H9 (cell line): ENCODE results near the gene TBL3. TPM values are rescaled to one million over a fixed set of nuclear protein-coding genes. Genes with fewer than 3 reads are reported as not detected.

Experiments used
- DNase-seq: peaks from one replicate; pipeline ENCODE4 v3.0.0-alpha.2; 2017
- H2AFZ ChIP-seq: one replicate; pipeline ENCODE4 v1.6.1; 2013; ENCODE audit warnings: mild to moderate bottlenecking, low read length, control low read depth, moderate library complexity
- H2AK5ac ChIP-seq: 2 replicates; pipeline ENCODE4 v1.6.1; 2013; ENCODE audit warnings: low read length, control low read depth, mixed read lengths; ENCODE audit not compliant: insufficient read length
- H2BK120ac ChIP-seq: one replicate; pipeline ENCODE4 v1.6.1; 2013; ENCODE audit warnings: low read depth, mild to moderate bottlenecking, low read length, control low read depth, inconsistent platforms; ENCODE audit not compliant: poor library complexity, severe bottlenecking
- H2BK12ac ChIP-seq: 2 replicates; pipeline ENCODE4 v1.6.1; 2013; ENCODE audit warnings: low read length, control low read depth, mixed read lengths, low read depth; ENCODE audit not compliant: insufficient read length
- H2BK15ac ChIP-seq: 2 replicates; pipeline ENCODE4 v1.6.1; 2013; ENCODE audit warnings: low read depth, low read length, control low read depth
- H2BK20ac ChIP-seq: one replicate; pipeline ENCODE4 v1.6.1; 2013; ENCODE audit warnings: low read depth, mild to moderate bottlenecking, low read length, control low read depth, inconsistent platforms; ENCODE audit not compliant: poor library complexity, severe bottlenecking
- H2BK5ac ChIP-seq: 2 replicates; pipeline ENCODE4 v1.6.1; 2013; ENCODE audit warnings: low read length, control low read depth, mixed read lengths; ENCODE audit not compliant: insufficient read length
- H3K14ac ChIP-seq: 2 replicates; pipeline ENCODE4 v1.6.1; 2013; ENCODE audit warnings: low read length, control low read depth; ENCODE audit not compliant: insufficient read depth
- H3K18ac ChIP-seq: 2 replicates; pipeline ENCODE4 v1.6.1; 2013; ENCODE audit warnings: low read depth, mild to moderate bottlenecking, mixed read lengths, low read length, control low read depth; ENCODE audit not compliant: insufficient read length
- H3K23ac ChIP-seq: 2 replicates; pipeline ENCODE4 v1.6.1; 2013; ENCODE audit warnings: low read length, control low read depth, mixed read lengths, low read depth; ENCODE audit not compliant: insufficient read length
- H3K23me2 ChIP-seq: 2 replicates; pipeline ENCODE4 v1.6.1; 2013; ENCODE audit warnings: low read depth, mild to moderate bottlenecking, mixed read lengths, low read length, control low read depth; ENCODE audit not compliant: insufficient read length, poor library complexity, severe bottlenecking
- H3K27ac ChIP-seq: 2 replicates; pipeline ENCODE4 v1.5.1; 2013; ENCODE audit warnings: low read length, control low read depth, mixed read lengths, low read depth; ENCODE audit not compliant: insufficient read length
- H3K27me3 ChIP-seq: 2 replicates; pipeline ENCODE4 v1.6.1; 2013; ENCODE audit warnings: low read length, control low read depth, inconsistent platforms; ENCODE audit not compliant: insufficient read depth
- H3K4ac ChIP-seq: 2 replicates; pipeline ENCODE4 v1.6.1; 2013; ENCODE audit warnings: low read depth, mild to moderate bottlenecking, control low read depth, inconsistent platforms, low read length, moderate library complexity
- H3K4me1 ChIP-seq: 2 replicates; pipeline ENCODE4 v1.6.1; 2013; ENCODE audit warnings: low read length, control low read depth, inconsistent platforms; ENCODE audit not compliant: insufficient read depth
- H3K4me2 ChIP-seq: 2 replicates; pipeline ENCODE4 v1.6.1; 2013; ENCODE audit warnings: low read length, control low read depth, mixed read lengths; ENCODE audit not compliant: insufficient read length, insufficient read depth
- H3K56ac ChIP-seq: 2 replicates; pipeline ENCODE4 v1.6.1; 2013; ENCODE audit warnings: low read depth, mild to moderate bottlenecking, mixed read lengths, low read length, control low read depth; ENCODE audit not compliant: insufficient read length
- H3K79me1 ChIP-seq: 2 replicates; pipeline ENCODE4 v1.6.1; 2013; ENCODE audit warnings: low read depth, mild to moderate bottlenecking, moderate library complexity, low read length, control low read depth, inconsistent platforms; ENCODE audit not compliant: insufficient read depth, poor library complexity, severe bottlenecking
- H3K79me2 ChIP-seq: 2 replicates; pipeline ENCODE4 v1.6.1; 2013; ENCODE audit warnings: low read length, control low read depth, inconsistent platforms; ENCODE audit not compliant: insufficient read depth
- H3K9ac ChIP-seq: 2 replicates; pipeline ENCODE4 v1.6.1; 2013; ENCODE audit warnings: low read length, control low read depth, mixed read lengths; ENCODE audit not compliant: insufficient read length; ENCODE audit errors: extremely low read depth
- H3K9me3 ChIP-seq: one replicate; pipeline ENCODE4 v1.6.1; 2013; ENCODE audit warnings: low read depth, low read length, inconsistent platforms; ENCODE audit not compliant: control insufficient read depth
- H3T11ph ChIP-seq: one replicate; pipeline ENCODE4 v1.6.1; 2013; ENCODE audit warnings: mild to moderate bottlenecking, low read length, control low read depth, inconsistent platforms
- H4K20me1 ChIP-seq: one replicate; pipeline ENCODE4 v1.6.1; 2013; ENCODE audit not compliant: control insufficient read depth, insufficient read length, insufficient read depth
- H4K5ac ChIP-seq: 2 replicates; pipeline ENCODE4 v1.6.1; 2013; ENCODE audit warnings: low read depth, mild to moderate bottlenecking, mixed read lengths, low read length, control low read depth; ENCODE audit not compliant: insufficient read length
- H4K8ac ChIP-seq: replicated peaks from 2 replicates; pipeline ENCODE4 v1.6.1; 2013; ENCODE audit warnings: low read length, control low read depth, mixed read lengths, low read depth; ENCODE audit not compliant: insufficient read length
- H4K91ac ChIP-seq: 2 replicates; pipeline ENCODE4 v1.6.1; 2013; ENCODE audit warnings: low read depth, mild to moderate bottlenecking, moderate library complexity, mixed read lengths, low read length, control low read depth; ENCODE audit not compliant: insufficient read length
- H3K27ac Mint-ChIP-seq, 3 experiments: 2 replicates in 2 of 3; 3 replicates in 1 of 3; pipeline ENCODE4 v1.8.0; 2020 to 2021; ENCODE audit warnings: mixed read lengths in 3 of 3, mild to moderate bottlenecking in 1 of 3, moderate library complexity in 1 of 3
- H3K27me3 Mint-ChIP-seq: 2 replicates; pipeline ENCODE4 v1.8.0; 2021; ENCODE audit warnings: low read depth, mild to moderate bottlenecking, moderate library complexity, mixed read lengths
- H3K36me3 Mint-ChIP-seq, 3 experiments: 2 replicates in 2 of 3; 3 replicates in 1 of 3; pipeline ENCODE4 v1.8.0; 2020 to 2021; ENCODE audit warnings: low read depth in 3 of 3, mixed read lengths in 3 of 3; ENCODE audit not compliant: insufficient read depth in 1 of 3
- H3K4me1 Mint-ChIP-seq, 2 experiments: 2 replicates each; pipeline ENCODE4 v1.8.0; 2020; ENCODE audit warnings: mixed read lengths in 2 of 2
- H3K4me3 Mint-ChIP-seq, 2 experiments: 2 replicates in 1 of 2; 3 replicates in 1 of 2; pipeline ENCODE4 v1.8.0; 2020 to 2021; ENCODE audit warnings: mild to moderate bottlenecking in 2 of 2, mixed read lengths in 2 of 2, moderate library complexity in 1 of 2
- H3K9me3 Mint-ChIP-seq, 2 experiments: 2 replicates in 1 of 2; 3 replicates in 1 of 2; pipeline ENCODE4 v1.8.0; 2020; ENCODE audit warnings: mild to moderate bottlenecking in 2 of 2, mixed read lengths in 2 of 2, moderate library complexity in 1 of 2
- CTCF ChIP-seq: fragments of 200-600 bp; sonication (generic); conservative IDR thresholded peaks from 3 replicates; pipeline ENCODE4 v1.8.0; 2021; ENCODE audit warnings: antibody characterized with exemption, mild to moderate bottlenecking
- WGBS: extraction: QIAGEN DNeasy Blood & Tissue Kit; methylation state at CpG from one replicate; pipeline ENCODE4 v1.1.7; 2013; ENCODE audit warnings: missing lambda C conversion rate, low lambda C conversion rate, mixed read lengths; ENCODE audit not compliant: insufficient read length; ENCODE audit errors: extremely low coverage; 5-methylcytosine and 5-hydroxymethylcytosine counted together
- total RNA-seq: library from RNA; stranded (reverse); gene quantifications from 2 replicates; pipeline ENCODE4 v1.2.1, GENCODE V29; 2021

Gene TBL3
- total RNA-seq, 1 experiment from 2014 or later: 54.0 TPM

- Histone ChIP-seq H2AK5ac (no peak overlapping the region), H3K18ac (peak overlapping the region; percentile 38), H3K4me1 (no peaks in the 10 kb centered on the region; the same call in 1 of the 2 replicates), H3T11ph (no peak overlapping the region), H3K9me3 (no peaks in the 10 kb centered on the region), H4K20me1 (peaks cover 2% of the 10 kb centered on the region), H3K79me1 (no peaks in the 10 kb centered on the region), H3K27ac (no peak overlapping the region), H3K9ac (peak overlapping the region; percentile 52), H2BK12ac (no peak overlapping the region), H3K23me2 (peaks cover 25% of the 10 kb centered on the region), H3K23ac (no peak overlapping the region), H3K79me2 (no peaks in the 10 kb centered on the region; the same call in 1 of the 2 replicates), H3K27me3 (peaks cover 26% of the 10 kb centered on the region), H4K5ac (no peak overlapping the region), H2BK120ac (no peak overlapping the region), H4K8ac (no peak overlapping the region), H3K56ac (no peak overlapping the region), H4K91ac (no peak overlapping the region), H3K14ac (peak overlapping the region; percentile 52; the same call in 1 of the 2 replicates), H2BK15ac (no peak overlapping the region), H3K4me2 (peak overlapping the region; percentile 81), H3K4ac (no peak overlapping the region), H2BK5ac (no peak overlapping the region), H2BK20ac (no peak overlapping the region), H2AFZ (no peak overlapping the region)
- Mint-ChIP-seq H3K27ac (peak overlapping the region in 2 of 3 experiments; percentile 26 to 92; a peak in 3 of 7 replicates), H3K36me3 (peaks cover 0 to 20% (median 18%) of the 10 kb centered on the region in 3 experiments), H3K27me3 (peaks cover 57% of the 10 kb centered on the region), H3K4me1 (peaks cover 30 to 37% of the 10 kb centered on the region in 2 experiments), H3K9me3 (no peaks in the 10 kb centered on the region; a peak in 1 of 5 replicates), H3K4me3 (peak overlapping the region; percentile 85 to 88)
- TF ChIP-seq CTCF: no peak
- DNase-seq: peak; percentile 58
- WGBS: no CpG with 5 or more reads among the region's 58 CpGs
These were observed 12.7 kb downstream of the TBL3 start for GRCh38 chr16:1984347-1985225.
